Neural cell (in vitro differentiated cells): ENCODE results near the gene SGMS2. TPM values are rescaled to one million over a fixed set of nuclear protein-coding genes. Genes with fewer than 3 reads are reported as not detected.

Source experiments
- H2AFZ ChIP-seq: fragments of 200-600, 300-800 bp; sonication (generic), shearing (Covaris generic); 2 replicates; pipeline ENCODE4 v1.6.0; 2014; ENCODE audit warnings: low read depth, mild to moderate bottlenecking, antibody characterized with exemption, low read length, moderate library complexity
- H3F3A ChIP-seq: fragments of 200-600 bp; shearing (Covaris generic); 2 replicates; pipeline ENCODE4 v1.6.1; 2016; ENCODE audit warnings: mild to moderate bottlenecking, moderate library complexity, mixed read lengths, antibody characterized with exemption, low read length; ENCODE audit not compliant: insufficient read depth, poor library complexity, severe bottlenecking
- H3K27ac ChIP-seq: fragments of 200-600, 300-800 bp; sonication (generic), shearing (Covaris generic); 2 replicates; pipeline ENCODE4 v1.5.1; 2014; ENCODE audit warnings: mild to moderate bottlenecking, low read length, moderate library complexity
- H3K27me3 ChIP-seq: fragments of 300-800, 200-600 bp; sonication (generic), shearing (Covaris generic); 2 replicates; pipeline ENCODE4 v1.6.0; 2014; ENCODE audit warnings: mild to moderate bottlenecking, low read depth, low read length, moderate library complexity; ENCODE audit not compliant: insufficient read depth
- H3K36me3 ChIP-seq: fragments of 300-800, 200-600 bp; sonication (generic), shearing (Covaris generic); 2 replicates; pipeline ENCODE4 v1.5.1; 2014; ENCODE audit warnings: mild to moderate bottlenecking, antibody characterized with exemption, low read length, moderate library complexity; ENCODE audit not compliant: insufficient read depth
- H3K4me2 ChIP-seq: fragments of 300-800, 200-600 bp; sonication (generic), shearing (Covaris generic); 2 replicates; pipeline ENCODE4 v1.6.0; 2014; ENCODE audit warnings: mild to moderate bottlenecking, low read length
- H3K4me3 ChIP-seq: fragments of 300-800, 200-600 bp; sonication (generic), shearing (Covaris generic); 2 replicates; pipeline ENCODE4 v1.5.1; 2014; ENCODE audit warnings: mild to moderate bottlenecking, low read length, moderate library complexity
- H3K79me2 ChIP-seq: fragments of 200-600 bp; shearing (Covaris generic); replicated peaks from 2 replicates; pipeline ENCODE4 v1.6.0; 2014; ENCODE audit warnings: mild to moderate bottlenecking, low read length, moderate library complexity; ENCODE audit not compliant: insufficient read depth
- H3K9ac ChIP-seq: fragments of 300-800, 200-600 bp; sonication (generic), shearing (Covaris generic); 2 replicates; pipeline ENCODE4 v1.6.1; 2016; ENCODE audit warnings: mild to moderate bottlenecking, low read length, mixed read lengths
- H3K9me2 ChIP-seq: fragments of 200-600 bp; shearing (Covaris generic); 2 replicates; pipeline ENCODE4 v1.6.1; 2016; ENCODE audit warnings: mild to moderate bottlenecking, low read length, mixed read lengths; ENCODE audit not compliant: insufficient read depth
- H3K9me3 ChIP-seq: fragments of 200-600, 300-800 bp; sonication (generic), shearing (Covaris generic); 2 replicates; pipeline ENCODE4 v1.6.1; 2016; ENCODE audit warnings: mild to moderate bottlenecking, mixed run types, low read length, moderate library complexity, mixed read lengths
- H4K20me1 ChIP-seq: fragments of 200-600 bp; shearing (Covaris generic); 2 replicates; pipeline ENCODE4 v1.6.1; 2016; ENCODE audit warnings: mild to moderate bottlenecking, mixed run types; ENCODE audit not compliant: insufficient read depth
- EP300 ChIP-seq: fragments of 450-650 bp; conservative IDR thresholded peaks from 2 replicates; pipeline ENCODE4 v1.6.1; 2014; ENCODE audit warnings: antibody characterized with exemption, mild to moderate bottlenecking, moderate library complexity; ENCODE audit not compliant: poor library complexity, severe bottlenecking
- EZH2 ChIP-seq: fragments of 200-600, 300-800 bp; shearing (Covaris generic), sonication (generic); IDR thresholded peaks from 2 replicates; pipeline ENCODE4 v1.6.1; 2014; ENCODE audit warnings: antibody characterized with exemption, low read length, borderline replicate concordance, mild to moderate bottlenecking; ENCODE audit not compliant: insufficient read depth, poor library complexity, severe bottlenecking
- MXI1 ChIP-seq: fragments of 450-650 bp; conservative IDR thresholded peaks from 2 replicates; pipeline ENCODE4 v1.6.1; 2014; ENCODE audit warnings: antibody characterized with exemption, mild to moderate bottlenecking; ENCODE audit not compliant: poor library complexity, severe bottlenecking
- POLR2AphosphoS5 ChIP-seq: IDR thresholded peaks from 2 replicates; pipeline ENCODE4 v1.6.1; 2012
- RAD21 ChIP-seq: fragments of 450-650 bp; conservative IDR thresholded peaks from 2 replicates; pipeline ENCODE4 v1.6.1; 2014; ENCODE audit warnings: antibody characterized with exemption, mild to moderate bottlenecking, moderate library complexity
- SMC3 ChIP-seq: fragments of 450-650 bp; conservative IDR thresholded peaks from 2 replicates; pipeline ENCODE4 v1.6.1; 2014; ENCODE audit warnings: antibody characterized with exemption, mild to moderate bottlenecking, moderate library complexity; ENCODE audit not compliant: poor library complexity
- TAF1 ChIP-seq: IDR thresholded peaks from 2 replicates; pipeline ENCODE4 v1.6.1; 2012; ENCODE audit warnings: low read depth
- polyA plus RNA-seq: library from polyadenylated mRNA; depleted of rRNA; stranded (reverse); fragments of >200 nt; gene quantifications from 2 replicates; pipeline ENCODE4 v1.2.3, GENCODE V29; 2014
- TF ChIP-seq, protein P1 (sequence below): fragments of 450-650 bp; IDR thresholded peaks from 2 replicates; pipeline ENCODE4 v1.5.1; 2014; ENCODE audit warnings: antibody characterized with exemption, mild to moderate bottlenecking, moderate library complexity; ENCODE audit not compliant: poor library complexity, severe bottlenecking
- TF ChIP-seq, protein P2 (sequence below): IDR thresholded peaks from 2 replicates; pipeline ENCODE4 v1.6.1; 2012; ENCODE audit warnings: borderline replicate concordance

Gene SGMS2
- polyA plus RNA-seq, 1 donor from 2014 or later, result 0.15 TPM

DNA sequence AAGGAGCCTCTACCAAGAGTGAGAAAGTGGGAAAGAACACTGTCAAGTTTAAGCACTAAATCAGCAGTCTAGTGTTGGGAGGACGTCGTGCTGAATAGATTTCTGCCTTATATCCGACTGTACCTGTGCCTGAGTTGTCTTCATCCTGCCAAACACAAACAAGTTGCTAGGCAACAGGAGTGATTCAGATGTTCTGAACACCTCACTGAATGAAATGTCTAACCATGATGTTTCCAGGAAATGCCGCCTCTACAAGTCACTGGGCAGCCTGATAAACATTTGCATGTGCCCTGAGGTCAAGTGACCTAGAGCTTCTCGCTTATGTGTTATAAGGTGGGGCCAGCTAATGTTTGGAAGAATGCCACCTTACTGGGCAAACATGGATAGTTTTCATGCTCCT, 37.9 kb downstream of the SGMS2 start:
- H3K9ac ChIP-seq, result no peak overlapping the region
- no peaks in the 10 kb centered on the region for H3K9me2 ChIP-seq
- no peak overlapping the region for H3K4me3 ChIP-seq
- no peaks in the 10 kb centered on the region for H3F3A ChIP-seq
- no peaks in the 10 kb centered on the region for H3K36me3 ChIP-seq
- H3K4me2 ChIP-seq, result no peak overlapping the region
- H3K27ac ChIP-seq, result no peak overlapping the region
- H3K27me3 ChIP-seq, result no peaks in the 10 kb centered on the region
- no peak overlapping the region for H2AFZ ChIP-seq
- no peaks in the 10 kb centered on the region for H3K79me2 ChIP-seq
- no peaks in the 10 kb centered on the region for H3K9me3 ChIP-seq
- TF ChIP-seq, protein P1, sequence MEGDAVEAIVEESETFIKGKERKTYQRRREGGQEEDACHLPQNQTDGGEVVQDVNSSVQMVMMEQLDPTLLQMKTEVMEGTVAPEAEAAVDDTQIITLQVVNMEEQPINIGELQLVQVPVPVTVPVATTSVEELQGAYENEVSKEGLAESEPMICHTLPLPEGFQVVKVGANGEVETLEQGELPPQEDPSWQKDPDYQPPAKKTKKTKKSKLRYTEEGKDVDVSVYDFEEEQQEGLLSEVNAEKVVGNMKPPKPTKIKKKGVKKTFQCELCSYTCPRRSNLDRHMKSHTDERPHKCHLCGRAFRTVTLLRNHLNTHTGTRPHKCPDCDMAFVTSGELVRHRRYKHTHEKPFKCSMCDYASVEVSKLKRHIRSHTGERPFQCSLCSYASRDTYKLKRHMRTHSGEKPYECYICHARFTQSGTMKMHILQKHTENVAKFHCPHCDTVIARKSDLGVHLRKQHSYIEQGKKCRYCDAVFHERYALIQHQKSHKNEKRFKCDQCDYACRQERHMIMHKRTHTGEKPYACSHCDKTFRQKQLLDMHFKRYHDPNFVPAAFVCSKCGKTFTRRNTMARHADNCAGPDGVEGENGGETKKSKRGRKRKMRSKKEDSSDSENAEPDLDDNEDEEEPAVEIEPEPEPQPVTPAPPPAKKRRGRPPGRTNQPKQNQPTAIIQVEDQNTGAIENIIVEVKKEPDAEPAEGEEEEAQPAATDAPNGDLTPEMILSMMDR, result no peak
- TF ChIP-seq EZH2 (no peak), RAD21 (no peak), EP300 (no peak), POLR2AphosphoS5 (no peak), TAF1 (no peak), SMC3 (no peak), MXI1 (no peak)
- TF ChIP-seq, protein P2, sequence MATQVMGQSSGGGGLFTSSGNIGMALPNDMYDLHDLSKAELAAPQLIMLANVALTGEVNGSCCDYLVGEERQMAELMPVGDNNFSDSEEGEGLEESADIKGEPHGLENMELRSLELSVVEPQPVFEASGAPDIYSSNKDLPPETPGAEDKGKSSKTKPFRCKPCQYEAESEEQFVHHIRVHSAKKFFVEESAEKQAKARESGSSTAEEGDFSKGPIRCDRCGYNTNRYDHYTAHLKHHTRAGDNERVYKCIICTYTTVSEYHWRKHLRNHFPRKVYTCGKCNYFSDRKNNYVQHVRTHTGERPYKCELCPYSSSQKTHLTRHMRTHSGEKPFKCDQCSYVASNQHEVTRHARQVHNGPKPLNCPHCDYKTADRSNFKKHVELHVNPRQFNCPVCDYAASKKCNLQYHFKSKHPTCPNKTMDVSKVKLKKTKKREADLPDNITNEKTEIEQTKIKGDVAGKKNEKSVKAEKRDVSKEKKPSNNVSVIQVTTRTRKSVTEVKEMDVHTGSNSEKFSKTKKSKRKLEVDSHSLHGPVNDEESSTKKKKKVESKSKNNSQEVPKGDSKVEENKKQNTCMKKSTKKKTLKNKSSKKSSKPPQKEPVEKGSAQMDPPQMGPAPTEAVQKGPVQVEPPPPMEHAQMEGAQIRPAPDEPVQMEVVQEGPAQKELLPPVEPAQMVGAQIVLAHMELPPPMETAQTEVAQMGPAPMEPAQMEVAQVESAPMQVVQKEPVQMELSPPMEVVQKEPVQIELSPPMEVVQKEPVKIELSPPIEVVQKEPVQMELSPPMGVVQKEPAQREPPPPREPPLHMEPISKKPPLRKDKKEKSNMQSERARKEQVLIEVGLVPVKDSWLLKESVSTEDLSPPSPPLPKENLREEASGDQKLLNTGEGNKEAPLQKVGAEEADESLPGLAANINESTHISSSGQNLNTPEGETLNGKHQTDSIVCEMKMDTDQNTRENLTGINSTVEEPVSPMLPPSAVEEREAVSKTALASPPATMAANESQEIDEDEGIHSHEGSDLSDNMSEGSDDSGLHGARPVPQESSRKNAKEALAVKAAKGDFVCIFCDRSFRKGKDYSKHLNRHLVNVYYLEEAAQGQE, result no peak
- H4K20me1 ChIP-seq, result no peaks in the 10 kb centered on the region

DNA sequence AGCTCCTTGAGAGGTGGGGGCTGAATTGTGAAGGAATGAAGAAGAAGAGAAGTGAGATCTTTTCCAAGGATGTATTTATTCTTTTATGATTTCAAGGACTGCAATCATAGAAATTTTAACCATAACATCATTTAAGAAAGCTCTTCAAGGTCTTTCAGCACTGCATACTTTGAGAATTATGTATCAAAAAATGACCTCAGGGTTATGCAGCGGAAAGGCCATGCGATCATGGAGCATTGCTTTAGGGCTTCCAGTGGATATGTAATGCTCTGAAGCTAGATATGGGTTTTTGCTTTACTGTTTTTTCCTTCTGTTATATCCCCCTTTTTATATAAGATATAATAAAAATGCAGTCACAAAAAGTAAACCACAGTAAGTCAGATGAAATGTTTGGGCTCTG, 38.7 kb downstream of the SGMS2 start:
- Histone ChIP-seq H3K27me3 (no peaks in the 10 kb centered on the region), H3K79me2 (no peaks in the 10 kb centered on the region), H2AFZ (no peak overlapping the region), H3K4me2 (no peak overlapping the region), H3K9me3 (no peaks in the 10 kb centered on the region), H3F3A (no peaks in the 10 kb centered on the region), H3K9ac (no peak overlapping the region), H4K20me1 (no peaks in the 10 kb centered on the region), H3K27ac (no peak overlapping the region), H3K36me3 (no peaks in the 10 kb centered on the region), H3K4me3 (no peak overlapping the region), H3K9me2 (no peaks in the 10 kb centered on the region)
- TF ChIP-seq EZH2, result no peak
- no peak for TF ChIP-seq SMC3
- no peak for TF ChIP-seq EP300
- no peak for TF ChIP-seq RAD21
- no peak for TF ChIP-seq POLR2AphosphoS5
- TF ChIP-seq TAF1, result no peak
- TF ChIP-seq, protein P1, result no peak
- TF ChIP-seq, protein P2, result no peak
- TF ChIP-seq MXI1, result no peak
